Adrenal gland (tissue), 5 donors: ENCODE data around the gene PRKACA.
"Not testable (repeated sequence)": the region's sequence is repeated elsewhere in the genome, so short reads cannot be mapped to it uniquely, and the experiment has no call there.

Experiments
- POLR2A ChIP-seq, 2 donors: fragments of 450-650 bp; IDR thresholded peaks; one replicate each; pipeline ENCODE4 v1.6.1; 2017; ENCODE audit warnings: antibody characterized with exemption in 2 of 2, mild to moderate bottlenecking in 2 of 2, moderate library complexity in 1 of 2
- TF ChIP-seq, protein P1 (sequence below), 6 experiments: fragments of 450-650 bp in 4 of 6; fragments of 200-600 bp in 2 of 6; sonication (generic) in 1 of 6; IDR thresholded peaks; 1 replicate in 5 of 6; 2 replicates in 1 of 6; pipeline versions ENCODE4 v1.5.1 to v1.8.0; 2016 to 2021; ENCODE audit warnings: antibody characterized with exemption in 6 of 6, mild to moderate bottlenecking in 2 of 6, moderate library complexity in 1 of 6
- donor health status: DM: no; HTN: no; CAD: no.

DNA sequence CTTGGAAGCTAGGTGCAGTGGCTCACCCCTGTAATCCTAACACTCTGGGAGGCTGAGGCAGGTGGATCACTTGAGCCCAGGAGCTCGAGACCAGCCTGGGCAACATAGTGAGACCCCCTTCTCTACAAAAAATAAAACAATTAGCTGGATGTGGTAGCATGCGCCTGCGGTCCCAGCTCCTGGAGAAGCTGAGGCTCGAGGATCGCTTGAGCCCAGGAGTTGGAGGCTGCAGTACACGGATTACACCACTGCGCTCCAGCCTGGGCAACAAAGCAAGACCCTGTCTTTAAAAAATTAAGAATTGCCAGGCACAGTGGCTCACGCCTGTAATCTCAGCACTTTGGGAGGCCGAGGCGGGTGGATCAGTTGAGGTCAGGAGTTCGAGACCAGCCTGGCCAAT is 66.6 kb downstream of the PRKACA start:
- TF ChIP-seq, protein P1, sequence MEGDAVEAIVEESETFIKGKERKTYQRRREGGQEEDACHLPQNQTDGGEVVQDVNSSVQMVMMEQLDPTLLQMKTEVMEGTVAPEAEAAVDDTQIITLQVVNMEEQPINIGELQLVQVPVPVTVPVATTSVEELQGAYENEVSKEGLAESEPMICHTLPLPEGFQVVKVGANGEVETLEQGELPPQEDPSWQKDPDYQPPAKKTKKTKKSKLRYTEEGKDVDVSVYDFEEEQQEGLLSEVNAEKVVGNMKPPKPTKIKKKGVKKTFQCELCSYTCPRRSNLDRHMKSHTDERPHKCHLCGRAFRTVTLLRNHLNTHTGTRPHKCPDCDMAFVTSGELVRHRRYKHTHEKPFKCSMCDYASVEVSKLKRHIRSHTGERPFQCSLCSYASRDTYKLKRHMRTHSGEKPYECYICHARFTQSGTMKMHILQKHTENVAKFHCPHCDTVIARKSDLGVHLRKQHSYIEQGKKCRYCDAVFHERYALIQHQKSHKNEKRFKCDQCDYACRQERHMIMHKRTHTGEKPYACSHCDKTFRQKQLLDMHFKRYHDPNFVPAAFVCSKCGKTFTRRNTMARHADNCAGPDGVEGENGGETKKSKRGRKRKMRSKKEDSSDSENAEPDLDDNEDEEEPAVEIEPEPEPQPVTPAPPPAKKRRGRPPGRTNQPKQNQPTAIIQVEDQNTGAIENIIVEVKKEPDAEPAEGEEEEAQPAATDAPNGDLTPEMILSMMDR (IDR thresholded peaks at IDR 0.05), result not testable (repeated sequence)
- TF ChIP-seq POLR2A (IDR thresholded peaks at IDR 0.05), result not testable (repeated sequence)
